Activated CD4-positive, CD25-positive, alpha-beta regulatory T cell treated with anti-CD3 and anti-CD28 coated beads, Interleukin-2, amount 50 U/mL, for 16 hours (primary cell): Measurements from ENCODE around the gene MTMR3.
"Not testable (repeated sequence)": the region's sequence is repeated elsewhere in the genome, so short reads cannot be mapped to it uniquely, and the experiment has no call there.

ENCODE experiments used
- DNase-seq: peaks from one replicate; pipeline ENCODE4 v3.0.0-alpha.2; 2020; ENCODE audit warnings: low read depth, low spot score

Gene MTMR3

GRCh38 chr22:29883045-29883774, at the start of gene MTMR3:
MTMR3 (plus strand) TSS chr22:29883174; CDS start chr22:29971060, 87,886 bp downstream.
- DNase-seq, result peak; percentile 82

GRCh38 chr22:29833392-29833965, 49.5 kb upstream of the MTMR3 start:
- no peak for DNase-seq

- no peak for DNase-seq
Measured at GRCh38 chr22:29834046-29834445, 48.9 kb upstream of the MTMR3 start.

- not testable (repeated sequence) for DNase-seq
Measured at GRCh38 chr22:29836791-29837370, 46.1 kb upstream of the MTMR3 start.

GRCh38 chr22:29837741-29838598, 45.0 kb upstream of the MTMR3 start, which contains the start of gene ASCC2:
ASCC2 (minus strand) TSS chr22:29838274; CDS start chr22:29832325, 5,949 bp downstream.
- peak; percentile 96 for DNase-seq

- no peak for DNase-seq
Measured at GRCh38 chr22:29838599-29838956, 44.4 kb upstream of the MTMR3 start.

GRCh38 chr22:29839039-29839438, 43.9 kb upstream of the MTMR3 start:
- DNase-seq, result no peak

- no peak for DNase-seq
Measured at GRCh38 chr22:29840498-29840897, 42.5 kb upstream of the MTMR3 start.

GRCh38 chr22:29842172-29842571, 40.8 kb upstream of the MTMR3 start:
- no peak for DNase-seq

GRCh38 chr22:29842740-29843139, 40.2 kb upstream of the MTMR3 start:
- no peak for DNase-seq

GRCh38 chr22:29846290-29846689, 36.7 kb upstream of the MTMR3 start:
- no peak for DNase-seq

GRCh38 chr22:29848111-29848510, 34.9 kb upstream of the MTMR3 start:
- DNase-seq, result no peak

GRCh38 chr22:29854432-29854831, 28.5 kb upstream of the MTMR3 start:
- DNase-seq, result no peak

- no peak for DNase-seq
Measured at GRCh38 chr22:29855611-29856181, 27.3 kb upstream of the MTMR3 start.

GRCh38 chr22:29856496-29856895, 26.5 kb upstream of the MTMR3 start:
- DNase-seq, result no peak

- not testable (repeated sequence) for DNase-seq
Measured at GRCh38 chr22:29859030-29859429, 23.9 kb upstream of the MTMR3 start.

- DNase-seq, result no peak
Measured at GRCh38 chr22:29860006-29860766, 22.8 kb upstream of the MTMR3 start.

GRCh38 chr22:29861672-29862297, 21.2 kb upstream of the MTMR3 start:
- no peak for DNase-seq

GRCh38 chr22:29865572-29865971, 17.4 kb upstream of the MTMR3 start:
- not testable (repeated sequence) for DNase-seq

- DNase-seq, result no peak
Measured at GRCh38 chr22:29867260-29867659, 15.7 kb upstream of the MTMR3 start.
